ENCODE results near the gene FHOD3. TPM values are rescaled to one million over a fixed set of nuclear protein-coding genes. Genes with fewer than 3 reads are reported as not detected.

The FHOD3 gene
- total RNA-seq, 1 experiment from 2014 or later: 43.0 TPM

- DNase-seq (ENCODE audit: low read depth): no peak
These were observed 323.3 kb downstream of the FHOD3 start for GRCh38 chr18:36620788-36621187.

DNA sequence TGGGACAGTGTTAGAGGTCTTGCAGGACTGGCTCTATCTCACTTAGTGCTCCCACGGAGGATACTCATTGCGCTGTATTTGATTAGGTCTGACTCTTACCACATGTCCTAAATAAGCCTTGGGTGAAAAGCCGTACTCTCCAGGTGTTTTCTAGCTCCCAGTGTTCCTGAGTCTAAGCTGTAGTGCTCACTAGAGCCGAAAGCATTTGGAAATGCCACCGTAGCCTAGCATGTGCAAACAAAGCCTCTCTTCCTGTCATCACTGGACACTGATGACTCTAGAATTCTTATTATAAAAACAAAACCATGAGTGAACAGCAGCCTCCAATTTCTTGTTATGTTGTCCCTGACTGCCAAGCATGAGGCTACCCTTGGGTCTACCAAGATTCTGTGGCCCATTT, 325.1 kb downstream of the FHOD3 start:
- DNase-seq (ENCODE audit: low read depth): no peak

GRCh38 chr18:36623091-36623490, 325.6 kb downstream of the FHOD3 start:
- no peak for DNase-seq (ENCODE audit: low read depth)

DNA sequence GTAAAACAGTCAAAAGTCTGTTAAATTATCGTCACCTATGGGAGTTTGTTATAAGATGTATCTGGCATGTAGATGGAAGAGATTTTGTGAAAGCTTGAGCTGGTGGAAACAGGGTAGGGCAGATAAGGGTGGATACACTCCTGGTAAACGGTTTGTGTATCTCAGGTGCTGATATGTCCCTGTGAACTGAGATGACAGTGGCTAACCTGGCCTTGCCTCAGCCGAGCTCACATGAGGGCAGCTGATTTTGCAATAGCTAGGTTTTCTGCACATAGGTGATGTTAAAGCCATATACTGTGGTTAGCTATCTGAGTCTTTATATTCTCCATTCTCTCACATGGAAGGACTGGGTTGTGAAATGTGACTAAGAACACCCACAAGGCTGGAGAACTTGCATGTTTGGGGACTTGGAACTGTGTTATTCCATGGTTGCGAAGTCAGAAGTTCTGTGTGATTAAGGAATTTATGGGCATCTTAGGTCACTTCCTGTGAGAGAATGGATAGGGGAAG, 326.2 kb downstream of the FHOD3 start:
- DNase-seq (ENCODE audit: low read depth): peak; percentile 40

GRCh38 chr18:36624451-36625167, 327.1 kb downstream of the FHOD3 start:
- no peak for DNase-seq (ENCODE audit: low read depth)

DNA sequence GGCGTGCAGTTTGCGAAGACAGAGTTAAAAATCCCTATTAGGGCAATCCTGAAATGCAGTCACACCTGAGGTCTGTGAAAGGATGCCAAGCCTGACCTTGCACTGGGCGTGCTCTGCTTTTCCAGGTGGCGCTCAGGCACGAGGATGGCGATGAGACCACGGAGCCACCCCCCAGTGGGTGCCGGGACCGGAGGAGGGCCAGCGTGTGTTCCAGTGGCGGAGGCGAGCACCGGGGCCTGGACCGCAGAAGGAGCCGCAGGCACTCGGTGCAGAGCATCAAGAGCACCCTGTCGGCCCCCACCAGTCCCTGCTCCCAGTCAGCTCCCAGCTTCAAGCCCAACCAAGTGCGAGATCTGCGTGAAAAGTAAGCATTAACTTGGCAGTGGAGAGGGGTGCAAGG, 327.9 kb downstream of the FHOD3 start:
- no peak for DNase-seq (ENCODE audit: low read depth)

DNA sequence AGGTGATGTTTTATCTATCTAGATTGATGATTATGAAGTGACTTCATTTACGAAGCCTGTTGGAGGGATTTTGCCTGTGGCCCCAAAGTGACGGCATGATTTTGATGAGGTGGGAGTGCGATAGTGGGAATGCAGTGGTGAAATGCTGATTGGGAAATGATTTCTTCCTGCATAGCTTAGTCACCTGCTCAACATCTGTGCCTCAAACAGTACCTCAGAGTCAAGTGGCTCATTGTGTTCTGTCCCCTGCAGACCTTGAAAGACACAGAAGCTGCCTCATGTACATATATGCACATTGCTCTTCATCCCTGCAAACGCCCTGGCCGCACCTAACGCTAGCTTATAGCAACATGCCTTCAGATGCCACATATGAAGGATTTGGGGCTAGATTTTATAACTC, 330.1 kb downstream of the FHOD3 start:
- no peak for DNase-seq (ENCODE audit: low read depth)

DNA sequence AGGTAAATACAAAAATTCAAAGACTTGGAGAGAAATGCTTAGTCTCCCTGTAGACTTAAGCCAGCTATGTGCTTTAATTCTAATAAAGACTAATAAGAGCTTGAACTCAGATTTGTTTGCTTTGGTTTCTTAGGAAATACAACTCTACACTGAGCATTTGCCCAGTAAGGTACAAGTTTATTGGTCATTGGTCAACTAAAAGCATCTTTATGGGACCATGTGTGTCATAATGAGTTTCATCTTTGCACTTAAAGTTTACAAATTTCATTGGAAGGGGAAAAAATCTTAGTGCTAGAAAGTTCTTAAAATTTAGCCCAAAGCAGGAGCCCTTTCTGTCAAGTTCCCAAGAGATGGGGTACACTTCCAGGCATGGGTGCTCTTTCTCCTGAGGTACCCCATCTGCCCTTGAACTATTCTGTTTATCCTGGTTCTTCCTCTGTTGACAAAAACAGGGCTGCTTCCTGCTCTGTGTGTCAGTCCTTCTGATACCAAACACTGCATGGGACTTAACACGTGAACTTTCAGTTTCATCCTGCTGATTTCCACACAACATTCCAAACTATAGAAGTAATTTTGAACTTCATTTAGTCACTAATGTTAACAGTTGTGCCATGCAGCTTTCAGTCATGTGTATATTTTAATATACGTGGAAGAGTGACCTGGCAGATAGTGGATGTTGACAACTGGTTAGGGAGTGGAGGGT, 331.1 kb downstream of the FHOD3 start:
- DNase-seq (ENCODE audit: low read depth): no peak

GRCh38 chr18:36629138-36629530, 331.6 kb downstream of the FHOD3 start:
- no peak for DNase-seq (ENCODE audit: low read depth)

DNA sequence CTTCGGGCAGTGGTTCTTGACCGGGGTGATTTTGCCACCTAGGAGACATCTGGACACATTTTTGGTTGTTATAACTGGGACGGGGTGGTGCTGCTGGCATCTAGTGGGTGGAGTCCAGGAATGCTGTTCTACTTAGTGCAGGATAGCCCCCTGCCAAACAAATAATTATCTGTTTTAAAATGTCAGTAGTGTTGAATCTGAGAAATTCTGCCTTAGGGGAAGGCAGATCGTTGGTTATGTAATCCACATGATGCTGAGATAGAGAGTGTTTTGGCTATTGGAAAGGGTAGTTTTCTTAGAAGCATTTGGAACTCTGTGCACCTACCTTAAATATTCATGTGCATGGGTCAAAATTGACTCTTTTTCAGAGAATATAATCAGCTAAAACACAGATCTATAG, 332.3 kb downstream of the FHOD3 start:
- no peak for DNase-seq (ENCODE audit: low read depth)

DNA sequence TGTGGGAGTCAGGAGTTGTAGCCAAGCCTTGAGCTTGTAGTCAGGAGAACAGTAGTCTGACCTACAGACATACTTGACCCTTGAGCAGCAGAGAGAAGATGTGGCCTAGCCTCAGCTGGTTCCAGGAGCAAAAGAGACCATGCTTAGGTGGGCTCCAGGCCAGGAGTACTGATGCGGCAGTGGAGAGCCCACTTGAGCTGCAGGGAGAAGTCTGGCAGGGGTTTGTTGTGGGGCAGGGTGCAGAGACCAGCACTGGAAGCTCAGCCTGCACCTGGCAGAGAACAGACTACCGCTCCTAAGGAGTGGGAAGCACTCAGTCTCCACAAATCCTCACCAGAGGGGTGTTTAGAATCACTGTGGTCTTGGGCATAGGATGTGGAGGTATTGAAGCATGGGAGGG, 333.4 kb downstream of the FHOD3 start:
- DNase-seq (ENCODE audit: low read depth): no peak

- peak; percentile 68 for DNase-seq (ENCODE audit: low read depth)
These were observed 336.5 kb downstream of the FHOD3 start for GRCh38 chr18:36633961-36634412.

DNA sequence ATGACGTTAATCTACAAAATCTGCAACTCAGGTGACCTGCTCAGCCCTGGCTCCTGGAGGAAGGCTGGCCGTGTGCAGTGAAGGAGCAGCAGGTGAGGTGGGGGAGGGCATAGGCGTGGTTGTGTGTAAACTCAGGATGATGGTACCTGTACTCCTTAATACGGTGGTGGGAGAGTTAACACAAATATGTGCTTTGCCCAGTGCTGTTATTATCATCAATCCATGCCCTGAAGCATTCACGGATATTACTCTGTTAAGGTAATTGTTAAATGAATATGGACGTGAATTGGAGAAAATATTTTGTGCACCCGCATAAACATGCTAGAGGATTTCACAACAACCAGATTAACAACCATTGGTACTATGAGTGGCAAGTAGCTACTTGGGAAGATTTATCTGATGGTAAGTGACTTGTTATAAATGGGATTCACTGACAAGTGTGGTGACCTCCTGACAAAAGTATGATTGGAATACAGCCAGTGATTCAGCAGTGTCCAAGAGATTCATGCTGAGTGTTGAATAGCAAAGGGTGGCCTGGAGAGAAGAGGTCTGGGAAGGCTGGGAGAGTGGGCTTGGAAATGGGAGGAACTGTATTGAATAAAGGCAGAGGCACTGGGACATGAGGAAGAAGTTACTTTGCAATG, 337.2 kb downstream of the FHOD3 start:
- DNase-seq (ENCODE audit: low read depth): no peak

DNA sequence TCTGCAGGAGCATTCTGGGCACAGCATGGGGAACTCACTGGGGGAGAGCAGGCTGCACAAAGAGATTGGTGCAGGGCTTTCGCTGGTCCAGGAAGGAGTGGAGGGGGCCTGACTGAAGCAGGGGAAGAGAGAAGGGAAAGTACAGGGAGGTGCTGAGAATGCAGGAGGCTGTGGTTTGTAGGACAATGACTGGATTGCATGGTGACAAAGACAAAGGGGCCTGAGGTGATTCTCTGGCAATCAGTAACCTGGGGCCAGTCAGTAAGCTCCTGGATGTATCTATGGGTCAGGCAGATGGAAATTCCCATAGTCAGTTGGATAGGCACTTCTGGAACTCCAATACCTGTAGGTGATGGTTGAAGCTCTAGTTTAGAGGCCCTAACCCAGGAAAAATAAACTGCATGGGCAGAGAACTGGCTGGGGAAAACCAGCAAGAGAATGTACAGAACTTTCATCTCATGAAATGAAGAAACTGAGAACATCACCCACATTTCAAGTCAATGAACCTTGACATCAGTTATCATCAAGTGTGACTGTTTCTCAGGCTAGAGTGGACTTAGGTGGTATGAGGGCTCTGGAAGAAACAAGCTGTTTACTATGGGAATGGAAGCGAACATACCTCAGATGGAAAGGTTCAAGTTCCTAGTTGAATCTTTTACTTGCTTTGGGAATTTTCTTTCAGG, 338.0 kb downstream of the FHOD3 start:
- DNase-seq (ENCODE audit: low read depth): no peak

GRCh38 chr18:36636237-36636817, 338.8 kb downstream of the FHOD3 start:
- no peak for DNase-seq (ENCODE audit: low read depth)

GRCh38 chr18:36638224-36638623, 340.7 kb downstream of the FHOD3 start:
- no peak for DNase-seq (ENCODE audit: low read depth)

DNA sequence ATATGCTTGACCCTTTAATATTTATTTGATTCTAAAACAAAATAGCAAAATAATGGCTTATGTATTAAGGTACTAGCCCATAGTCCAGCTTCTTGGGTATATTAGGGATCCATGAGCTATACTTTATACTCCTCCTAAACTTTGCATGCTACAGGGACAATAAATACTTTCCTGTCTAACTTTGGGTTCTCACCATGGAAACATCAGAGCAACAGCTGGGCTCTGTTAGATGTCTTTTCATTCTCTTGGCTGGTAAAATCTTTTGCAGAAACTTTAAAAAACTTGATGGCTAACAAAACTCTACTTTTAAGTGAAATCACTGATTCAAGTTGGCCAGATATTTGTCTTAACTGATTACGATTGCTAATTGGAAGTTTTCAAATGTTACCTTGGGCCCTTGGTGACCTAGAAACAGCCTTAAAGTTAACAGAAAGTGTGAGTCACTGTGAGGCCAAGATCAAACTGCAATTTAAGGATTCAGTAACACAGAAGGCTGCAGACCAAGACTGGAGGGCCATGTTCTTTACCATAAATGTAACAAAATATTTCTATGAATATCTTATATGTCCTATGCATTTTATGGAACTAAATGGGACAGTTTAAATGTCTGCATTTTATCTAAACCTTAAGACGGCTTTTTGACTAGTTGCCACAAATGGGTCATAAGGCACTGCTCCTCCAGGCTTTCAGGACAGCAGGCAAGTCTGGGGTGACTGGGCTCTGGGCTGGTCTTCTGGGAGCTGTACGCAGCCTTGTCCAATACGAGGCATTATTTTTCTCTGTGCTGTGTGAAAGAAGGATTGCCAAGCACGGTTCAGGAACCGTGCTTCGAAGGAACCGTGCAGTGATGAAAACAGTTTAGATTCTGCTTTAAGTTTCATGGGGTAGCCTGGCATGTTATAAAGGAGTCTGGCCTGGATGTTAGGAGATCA, 342.8 kb downstream of the FHOD3 start:
- no peak for DNase-seq (ENCODE audit: low read depth)

- DNase-seq (ENCODE audit: low read depth): no peak
These were observed 345.5 kb downstream of the FHOD3 start for GRCh38 chr18:36643061-36643460.

DNA sequence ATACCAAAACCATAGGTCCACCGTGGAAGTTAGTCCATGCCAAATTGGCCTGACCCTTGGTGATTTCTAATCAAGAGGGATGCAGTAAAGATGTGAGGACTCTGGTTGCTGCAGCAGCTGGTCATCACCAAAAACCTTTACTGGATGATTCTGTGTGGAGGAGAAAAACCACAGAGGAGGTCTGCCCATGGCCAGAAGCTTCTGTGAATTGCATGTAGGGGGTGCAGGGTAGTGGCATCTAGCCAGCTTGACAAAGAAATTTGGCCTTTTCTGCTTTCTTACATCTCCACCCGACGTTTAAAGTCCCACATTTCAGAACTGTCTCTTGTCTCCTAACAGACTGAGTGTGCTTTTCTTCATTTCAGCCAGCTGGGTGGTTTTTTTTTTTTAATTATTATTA, 351.3 kb downstream of the FHOD3 start:
- no peak for DNase-seq (ENCODE audit: low read depth)

DNA sequence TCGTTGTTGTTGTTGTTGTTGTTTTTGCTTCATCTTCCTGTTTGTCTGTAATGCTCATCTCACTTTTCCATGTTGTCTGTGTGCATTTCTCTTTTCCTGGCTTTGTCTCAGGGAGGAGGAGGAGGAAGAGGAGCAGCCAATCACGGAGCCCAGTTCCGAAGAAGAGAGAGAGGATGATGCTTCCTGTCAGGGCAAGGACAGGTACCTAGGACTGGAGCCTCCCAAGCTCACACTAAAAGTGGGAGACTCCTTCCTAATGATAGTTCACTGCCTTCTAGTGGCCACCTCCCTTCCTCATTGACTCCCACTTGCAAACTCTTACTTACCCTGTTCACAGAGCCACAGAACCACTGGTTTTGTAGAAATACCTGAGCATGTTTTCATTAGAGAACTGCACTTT, 351.7 kb downstream of the FHOD3 start:
- DNase-seq (ENCODE audit: low read depth): no peak

All from HT1080 (cell line).